GM18867 (cell line): Measurements from ENCODE around the gene TOMM34.
A peak's percentile ranks its signal among the peaks of the same experiment; 100 is the strongest.

Experiments used
- ATAC-seq: cut with Tn5 transposase; IDR thresholded peaks from one replicate; pipeline ENCODE4 v1.9.1; 2021; ENCODE audit warnings: mild to moderate bottlenecking, moderate library complexity; ENCODE audit not compliant: unreplicated experiment

TOMM34 gene, protein sequence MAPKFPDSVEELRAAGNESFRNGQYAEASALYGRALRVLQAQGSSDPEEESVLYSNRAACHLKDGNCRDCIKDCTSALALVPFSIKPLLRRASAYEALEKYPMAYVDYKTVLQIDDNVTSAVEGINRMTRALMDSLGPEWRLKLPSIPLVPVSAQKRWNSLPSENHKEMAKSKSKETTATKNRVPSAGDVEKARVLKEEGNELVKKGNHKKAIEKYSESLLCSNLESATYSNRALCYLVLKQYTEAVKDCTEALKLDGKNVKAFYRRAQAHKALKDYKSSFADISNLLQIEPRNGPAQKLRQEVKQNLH

GRCh38 chr20:44960103-44960852, at the start of gene TOMM34:
TSS of gene TOMM34 (minus strand) at chr20:44960397. CDS start at chr20:44960333, 64 bp downstream.
- ATAC-seq, result peak; percentile 81

GRCh38 chr20:45008521-45009049, 48.4 kb upstream of the TOMM34 start:
- ATAC-seq, result no peak

DNA sequence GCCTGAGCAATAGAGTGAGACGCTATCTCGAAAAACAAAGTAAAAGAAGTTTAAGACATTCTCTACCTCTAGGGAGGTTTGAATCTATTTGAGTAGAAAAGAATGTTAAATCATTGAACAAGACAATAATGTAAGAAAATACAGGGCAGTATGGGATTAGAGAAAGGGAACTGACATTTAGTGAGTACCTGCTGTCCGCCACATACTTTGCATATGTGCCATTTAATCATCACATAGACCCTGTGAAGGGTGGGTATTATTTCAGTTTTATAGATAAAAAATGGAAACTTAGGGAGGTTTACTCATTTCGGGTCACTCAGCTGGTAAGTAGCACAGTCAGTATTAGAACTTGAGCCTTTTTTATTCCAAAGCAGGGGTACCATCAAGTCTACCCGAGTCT, 37.5 kb upstream of the TOMM34 start:
- ATAC-seq, result no peak

DNA sequence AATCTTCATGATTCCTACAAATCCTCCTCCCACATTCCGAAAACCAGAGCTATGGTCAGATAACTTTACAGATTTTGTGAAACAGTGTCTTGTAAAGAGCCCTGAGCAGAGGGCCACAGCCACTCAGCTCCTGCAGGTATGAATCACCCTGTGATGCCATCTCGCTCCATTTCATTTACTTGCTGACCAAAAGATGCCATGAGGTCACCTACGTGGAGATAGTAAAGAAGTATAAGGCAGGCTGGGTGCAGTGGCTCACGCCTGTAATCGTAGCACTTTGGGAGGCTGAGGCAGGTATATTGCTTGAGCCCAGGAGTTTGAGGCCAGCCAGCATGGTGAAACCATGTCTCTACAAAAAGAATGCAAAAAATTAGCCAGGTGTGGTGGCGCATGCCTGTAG, 37.0 kb upstream of the TOMM34 start:
- no peak for ATAC-seq

DNA sequence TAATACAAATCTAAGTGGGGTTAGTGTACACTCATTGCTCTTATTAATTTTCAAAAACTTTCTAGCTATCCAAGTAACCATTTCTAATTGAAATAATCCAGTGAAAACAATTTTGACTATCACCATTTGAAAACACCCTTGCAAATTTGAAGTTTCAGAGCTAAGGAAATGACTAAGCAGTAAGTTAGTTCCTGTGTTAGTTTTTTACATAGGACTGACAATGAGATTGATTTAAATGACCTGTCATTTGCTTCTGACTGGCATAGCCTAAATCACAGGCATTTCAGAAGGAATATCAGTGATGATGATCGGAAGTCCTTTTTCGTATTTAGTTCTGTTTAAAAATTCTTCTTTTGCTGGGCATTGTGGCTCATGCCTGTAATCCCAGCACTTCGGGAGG, 33.1 kb upstream of the TOMM34 start:
- ATAC-seq, result no peak

GRCh38 chr20:44990957-44991356, 30.8 kb upstream of the TOMM34 start:
- ATAC-seq, result no peak

- no peak for ATAC-seq
Measured at GRCh38 chr20:44990425-44990824, 30.2 kb upstream of the TOMM34 start.

DNA sequence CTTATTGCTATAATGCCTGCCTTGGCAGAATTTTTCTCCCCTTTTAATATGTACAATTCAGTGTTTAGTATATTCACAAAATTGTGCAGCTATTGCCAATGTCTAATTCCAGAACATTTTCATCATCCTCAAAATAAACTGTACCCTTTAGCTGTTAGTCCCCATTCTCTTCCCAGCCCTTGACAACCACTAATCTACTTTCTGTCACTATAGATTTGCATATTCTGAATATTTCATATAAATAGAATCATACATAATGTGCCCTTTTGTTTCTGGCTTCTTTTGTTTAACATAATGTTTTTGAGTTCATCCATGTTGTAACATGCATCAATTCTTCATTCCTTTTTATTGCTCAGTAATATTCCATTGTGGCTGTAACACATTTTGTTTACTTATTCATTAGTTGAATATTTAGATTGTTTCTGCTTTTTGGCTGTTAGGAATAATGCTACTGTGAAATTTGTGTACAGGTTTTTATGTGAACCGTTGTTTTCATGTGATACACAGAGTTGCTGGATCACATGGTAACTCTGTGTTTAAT, 28.5 kb upstream of the TOMM34 start:
- ATAC-seq, result no peak

DNA sequence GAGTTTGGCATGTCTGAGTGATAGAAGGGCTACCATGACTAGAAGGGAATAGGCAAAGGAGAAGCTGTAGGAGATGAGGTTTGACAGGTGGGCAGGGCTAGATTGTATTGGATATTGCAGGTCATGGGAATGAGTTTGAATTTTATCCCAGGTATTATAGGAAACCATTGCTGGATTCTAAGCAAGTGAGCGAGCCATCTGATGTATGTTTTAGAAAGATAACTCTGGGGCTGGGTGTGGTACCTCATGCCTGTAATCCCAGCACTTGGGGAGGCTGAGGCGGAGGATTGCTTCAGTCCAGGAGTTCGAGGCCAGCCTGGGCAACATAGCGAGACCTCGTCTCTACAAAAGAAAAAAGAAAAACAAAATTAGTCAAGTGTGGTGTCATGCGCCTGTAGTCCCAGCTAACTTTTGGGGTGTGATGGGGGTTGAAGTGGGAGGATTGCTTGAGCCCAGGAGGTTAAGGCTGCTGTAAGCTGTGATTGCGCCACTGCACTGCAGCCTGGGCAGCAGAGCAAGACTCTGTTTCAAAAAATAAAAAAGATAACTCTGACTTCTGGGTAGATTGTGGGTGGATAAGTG, 23.0 kb upstream of the TOMM34 start:
- no peak for ATAC-seq

DNA sequence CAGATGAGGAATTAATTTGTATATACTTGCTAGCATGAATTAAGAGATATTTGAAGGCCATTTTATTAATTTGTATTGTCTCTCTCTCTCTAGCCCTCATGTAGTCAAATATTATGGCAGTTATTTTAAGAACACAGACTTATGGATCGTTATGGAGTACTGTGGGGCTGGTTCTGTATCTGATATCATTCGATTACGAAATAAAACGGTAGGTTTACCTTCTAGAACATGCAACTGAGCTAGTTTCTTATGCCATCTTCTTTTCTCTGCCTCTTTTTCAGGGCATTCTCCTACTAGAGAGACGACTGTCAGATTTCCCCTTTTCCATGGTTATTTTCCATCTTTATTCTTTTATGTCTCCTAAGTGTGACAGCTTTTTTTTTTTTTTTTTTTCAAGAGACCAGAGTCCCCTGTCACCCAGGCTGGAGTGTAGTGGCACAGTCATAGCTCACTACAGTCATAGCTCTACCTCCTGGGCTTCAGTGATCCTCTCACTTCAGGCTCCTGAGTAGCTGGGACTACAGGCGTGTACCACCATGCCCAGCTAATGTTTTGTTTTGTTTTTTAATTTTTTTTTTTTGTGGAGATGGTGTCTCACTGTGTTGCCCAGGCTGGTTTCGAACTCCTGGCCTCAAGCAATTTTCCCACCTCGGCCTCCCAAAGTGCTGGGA, 21.7 kb upstream of the TOMM34 start:
- no peak for ATAC-seq

- peak; percentile 93 for ATAC-seq
Measured at GRCh38 chr20:44979090-44979621, 19.0 kb upstream of the TOMM34 start.

DNA sequence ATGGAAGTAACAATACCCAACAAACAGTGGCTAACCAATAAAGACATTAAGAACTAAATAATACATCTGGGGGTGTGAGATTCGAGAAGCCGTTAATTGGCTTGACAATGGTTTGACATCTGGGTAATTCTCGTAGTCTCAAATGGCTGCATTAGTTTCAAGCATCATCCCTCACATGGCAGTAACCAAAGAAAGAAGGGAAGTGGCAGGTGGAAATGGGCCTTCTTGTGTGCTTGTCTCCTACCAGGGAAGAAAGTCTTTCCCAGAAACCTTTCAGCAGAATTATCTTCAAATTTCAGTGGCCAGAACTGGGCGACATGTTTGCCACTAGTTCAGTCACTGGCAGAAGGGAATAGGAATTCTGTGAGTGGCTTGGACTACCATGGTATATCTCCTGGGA, 16.5 kb upstream of the TOMM34 start:
- ATAC-seq, result no peak

DNA sequence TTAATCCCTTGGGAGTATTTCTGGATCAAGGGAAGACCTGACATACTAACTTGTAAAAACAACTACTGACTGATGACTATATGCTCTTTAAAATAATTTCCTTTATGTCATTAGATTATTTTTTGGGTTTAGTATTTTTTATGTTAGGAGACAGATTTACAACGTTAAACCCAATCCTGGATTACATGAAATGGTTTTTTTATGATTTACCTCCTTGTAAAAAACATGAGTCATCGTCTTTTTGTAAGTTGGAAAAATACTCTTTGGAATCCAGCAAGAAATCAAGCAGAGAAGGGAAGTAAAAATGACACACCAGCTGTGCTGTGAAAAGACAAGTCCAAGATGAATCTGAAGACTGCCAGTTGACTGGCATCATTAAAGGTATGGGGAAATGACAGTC, 12.9 kb upstream of the TOMM34 start:
- ATAC-seq, result no peak

GRCh38 chr20:44970243-44970757, 10.1 kb upstream of the TOMM34 start:
- ATAC-seq, result no peak

DNA sequence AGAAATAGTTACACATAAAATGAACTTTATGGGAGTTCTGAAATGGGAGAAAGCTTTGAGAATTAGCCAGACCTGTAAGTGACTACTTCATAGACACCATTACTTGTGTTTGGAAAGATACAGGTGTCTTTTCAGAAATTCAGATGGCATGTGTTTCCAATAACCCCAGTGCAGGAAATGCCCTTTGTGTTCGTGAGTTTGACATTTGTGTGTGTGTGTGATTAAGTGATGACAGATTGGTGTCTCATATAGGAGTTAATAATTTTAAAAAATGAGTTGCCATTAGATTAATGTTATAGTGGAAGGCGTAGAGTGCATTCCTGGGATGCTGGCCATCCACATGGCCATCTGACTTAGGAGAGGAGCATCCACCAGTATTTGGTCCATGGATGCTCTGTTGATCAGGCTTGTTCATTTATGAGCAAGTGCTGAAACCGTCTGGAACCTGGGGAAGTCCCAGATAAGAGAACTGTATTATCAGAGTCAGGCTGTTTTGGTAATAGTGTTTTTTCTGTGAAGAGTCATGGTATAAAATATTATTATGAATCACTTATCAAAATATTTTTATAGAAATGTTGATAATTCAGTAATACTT, 9.2 kb upstream of the TOMM34 start:
- no peak for ATAC-seq

- no peak for ATAC-seq
Measured at GRCh38 chr20:44967207-44967807, 7.1 kb upstream of the TOMM34 start.

DNA sequence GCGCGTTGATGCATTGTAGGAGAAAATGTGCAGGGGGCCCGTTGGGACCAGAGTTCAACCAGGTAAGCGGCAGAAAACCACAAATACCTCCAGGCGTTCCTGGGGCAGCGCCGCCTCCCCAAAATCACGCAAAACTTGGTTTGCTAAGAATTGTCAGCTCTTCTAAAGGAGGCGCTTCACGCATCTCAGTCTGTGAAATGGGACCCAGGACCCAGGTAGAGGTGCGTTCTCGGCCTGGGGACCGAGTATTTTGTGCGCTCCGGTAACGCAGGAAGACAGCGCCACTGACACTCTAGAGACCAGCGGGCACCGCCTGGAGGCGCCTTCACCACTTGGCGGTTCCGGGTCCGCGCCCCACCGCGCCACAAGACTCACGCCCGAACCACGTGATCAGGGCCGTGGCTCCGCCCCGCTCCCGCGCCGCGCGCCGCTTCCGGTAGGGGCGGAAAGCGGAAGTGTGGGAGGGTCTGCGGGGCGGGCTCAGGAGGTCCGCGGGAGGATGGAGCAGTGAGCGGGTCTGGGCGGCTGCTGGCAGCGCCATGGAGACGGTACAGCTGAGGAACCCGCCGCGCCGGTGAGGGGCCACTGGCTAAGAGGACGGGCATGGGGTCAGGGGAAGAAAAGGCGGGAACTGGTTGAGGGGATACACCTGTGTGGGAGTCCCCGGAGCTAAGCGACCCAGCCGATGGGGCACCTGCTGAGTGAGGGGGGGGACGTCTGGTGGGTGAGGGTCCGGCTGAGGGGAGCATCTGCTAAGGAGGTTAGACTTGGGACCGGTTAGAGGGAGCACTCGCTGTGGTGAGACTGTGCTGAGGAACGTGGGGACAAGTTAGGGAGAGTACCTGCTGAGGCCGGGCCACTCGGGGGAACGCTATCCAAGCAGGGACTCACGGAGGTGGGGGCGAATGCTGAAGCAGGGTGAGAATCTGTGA, 6.1 kb upstream of the TOMM34 start, which contains the start of gene STK4:
Gene STK4 (plus strand): TSS at position 483 of the 932 bp plus-strand sequence. CDS start 57 bp downstream, at position 540.
- ATAC-seq, result peak; percentile 75

DNA sequence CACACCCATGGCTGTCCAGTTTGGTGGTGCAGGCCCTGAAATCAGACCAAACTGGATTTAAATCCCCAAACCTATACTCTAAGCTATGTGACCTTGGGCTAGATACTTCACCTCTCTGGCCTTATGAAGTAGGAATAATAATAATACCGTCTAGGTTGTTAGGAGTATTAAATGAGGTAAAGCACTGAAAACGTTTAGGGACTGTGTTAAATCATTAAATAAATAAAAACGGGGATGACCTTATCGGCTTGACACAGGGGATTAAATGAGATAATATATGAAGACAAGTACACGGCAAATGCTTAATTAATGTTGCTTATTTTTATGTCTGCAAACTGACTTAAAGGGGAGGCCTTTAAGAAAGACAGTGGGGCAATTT, 5.4 kb upstream of the TOMM34 start:
- ATAC-seq, result no peak
